HepG2 (cell line): ENCODE results near the gene ABRACL. TPM values are rescaled to one million over a fixed set of nuclear protein-coding genes. Genes with fewer than 3 reads are reported as not detected.

Experiments
- ATAC-seq: fragments of 200-7000 bp; cut with Tn5 transposase; 3 replicates; pipeline ENCODE4 v1.9.1; 2020; ENCODE audit warnings: mild to moderate bottlenecking, moderate library complexity
- BruUV-seq: library from RNA; stranded (reverse); fragments of 400-500 nt; replicated peaks from 2 replicates; lab custom pipeline; 2021; lab: Mats Ljungman, UMichigan
- CTCF ChIA-PET: fragments of 300-600 bp; formaldehyde crosslinking; extraction: SDS; loops from one replicate; lab custom pipeline; 2021; ENCODE audit warnings: low total read pairs, inconsistent platforms, low intra/inter-chr PET ratio; lab: Yijun Ruan, JAX
- POLR2A ChIA-PET: fragments of 350-600 bp; sonication (Branson Sonifier 250); formaldehyde crosslinking; loops from one replicate; lab custom pipeline; 2020; ENCODE audit warnings: antibody characterized with exemption, inconsistent platforms; lab: Yijun Ruan, JAX
- DNase-seq: peaks from one replicate; pipeline ENCODE4 v3.0.0-alpha.2; 2015; ENCODE audit warnings: low spot score
- FAIRE-seq: peaks from 3 replicates; lab custom pipeline; 2011; peaks lifted over from hg19 to GRCh38; lab: Jason Lieb, UNC
- H2AFZ ChIP-seq: one replicate; pipeline ENCODE4 v1.6.1; 2011; ENCODE audit warnings: low read length, inconsistent platforms
- H3K27ac ChIP-seq: fragments of 300-600 bp; 3 replicates; pipeline ENCODE4 v1.8.0; 2011; ENCODE audit warnings: mixed run types, mild to moderate bottlenecking, mixed read lengths, low read length, inconsistent platforms; ENCODE audit not compliant: insufficient read depth; ENCODE audit errors: extremely low read length
- H3K27me3 ChIP-seq, 2 experiments: fragments of 200-600 bp in 1 of 2; 2 replicates in 1 of 2; 3 replicates in 1 of 2; pipeline versions ENCODE4 v1.6.0 to v1.8.0; 2011; ENCODE audit warnings: low read length in 2 of 2, mild to moderate bottlenecking in 2 of 2, moderate library complexity in 2 of 2, inconsistent platforms in 1 of 2; ENCODE audit not compliant: insufficient read depth in 2 of 2, control insufficient read depth in 1 of 2
- H3K36me3 ChIP-seq, 2 experiments: fragments of 200-600 bp in 1 of 2; replicated peaks in 1 of 2; 2 replicates in 1 of 2; 3 replicates in 1 of 2; pipeline versions ENCODE4 v1.5.1 to v1.8.0; 2011; ENCODE audit warnings: low read length in 2 of 2, inconsistent platforms in 1 of 2; ENCODE audit not compliant: insufficient read depth in 2 of 2, control insufficient read depth in 1 of 2
- H3K4me1 ChIP-seq: 2 replicates; pipeline ENCODE4 v1.5.1; 2012; ENCODE audit warnings: low read length, inconsistent platforms; ENCODE audit not compliant: insufficient read depth
- H3K4me2 ChIP-seq: 2 replicates; pipeline ENCODE4 v1.6.0; 2011; ENCODE audit warnings: low read depth, low read length, inconsistent platforms
- H3K4me3 ChIP-seq, 3 experiments: fragments of 200-600 bp in 1 of 3; sonication (generic), shearing (Covaris generic) in 1 of 3; replicated peaks in 1 of 3; 2 replicates each; pipeline ENCODE4 v1.5.1; 2011 to 2016; ENCODE audit warnings: low read length in 3 of 3, inconsistent platforms in 2 of 3, low read depth in 2 of 3, mild to moderate bottlenecking in 2 of 3, control low read depth in 1 of 3, mixed read lengths in 1 of 3; ENCODE audit not compliant: insufficient read depth in 1 of 3
- H3K79me2 ChIP-seq: one replicate; pipeline ENCODE4 v1.6.1; 2011; ENCODE audit warnings: low read length, inconsistent platforms; ENCODE audit not compliant: insufficient read depth
- H3K9ac ChIP-seq: 2 replicates; pipeline ENCODE4 v1.6.0; 2011; ENCODE audit warnings: mild to moderate bottlenecking, low read depth, low read length, inconsistent platforms; ENCODE audit not compliant: insufficient read depth
- H3K9me3 ChIP-seq: 2 replicates; pipeline ENCODE4 v1.5.1; 2012; ENCODE audit warnings: mild to moderate bottlenecking, low read length
- H4K20me1 ChIP-seq: 2 replicates; pipeline ENCODE4 v1.6.0; 2011; ENCODE audit warnings: inconsistent platforms, mild to moderate bottlenecking, low read length, moderate library complexity; ENCODE audit not compliant: insufficient read depth
- CCDC6 ChIP-seq: sonication (generic); formaldehyde crosslinking; IDR thresholded peaks from 2 replicates; pipeline ENCODE4 v1.8.1; 2022; ENCODE audit warnings: mild to moderate bottlenecking, missing genetic modification reagents, moderate library complexity
- ETV5 ChIP-seq: IDR thresholded peaks from 2 replicates; pipeline ENCODE4 v1.6.1; 2018; ENCODE audit warnings: missing biosample characterization, missing genetic modification reagents, inconsistent platforms, borderline replicate concordance
- FOXK1 ChIP-seq: sonication (generic); formaldehyde crosslinking; IDR thresholded peaks from 2 replicates; pipeline ENCODE4 v1.4.0; 2020; ENCODE audit warnings: low read depth, missing genetic modification reagents, borderline replicate concordance
- GMEB1 ChIP-seq: sonication (generic); formaldehyde crosslinking; IDR thresholded peaks from 2 replicates; pipeline ENCODE4 v1.5.1; 2020; ENCODE audit warnings: missing genetic modification reagents, mild to moderate bottlenecking, borderline replicate concordance
- RFXAP ChIP-seq: sonication (generic); formaldehyde crosslinking; IDR thresholded peaks from 2 replicates; pipeline ENCODE4 v1.4.0; 2020; ENCODE audit warnings: missing genetic modification reagents, borderline replicate concordance
- ZBTB1 ChIP-seq: sonication (generic); formaldehyde crosslinking; IDR thresholded peaks from 2 replicates; pipeline ENCODE4 v1.4.0; 2020; ENCODE audit warnings: missing genetic modification reagents, borderline replicate concordance
- ZBTB3 ChIP-seq: sonication (generic); formaldehyde crosslinking; IDR thresholded peaks from 2 replicates; pipeline ENCODE4 v1.4.0; 2020; ENCODE audit warnings: low read depth, mild to moderate bottlenecking, moderate library complexity, missing genetic modification reagents, borderline replicate concordance
- ZFP36 ChIP-seq: fragments of 150-350 bp; IDR thresholded peaks from 2 replicates; pipeline ENCODE4 v1.6.1; 2018; ENCODE audit warnings: borderline replicate concordance, low read length, low read depth; ENCODE audit not compliant: partially characterized antibody
- ZNF441 ChIP-seq: sonication (generic); formaldehyde crosslinking; IDR thresholded peaks from 2 replicates; pipeline ENCODE4 v1.7.0; 2021; ENCODE audit warnings: missing genetic modification reagents, borderline replicate concordance
- ZNF660 ChIP-seq: sonication (generic); formaldehyde crosslinking; IDR thresholded peaks from 2 replicates; pipeline ENCODE4 v1.5.1; 2020; ENCODE audit warnings: mild to moderate bottlenecking, low read depth, missing genetic modification reagents, borderline replicate concordance
- ZNF816 ChIP-seq: sonication (generic); formaldehyde crosslinking; IDR thresholded peaks from 2 replicates; pipeline ENCODE4 v1.8.0; 2022; ENCODE audit warnings: missing genetic modification reagents, mild to moderate bottlenecking, borderline replicate concordance
- WGBS: methylation state at CpG from one replicate; pipeline ENCODE4 v1.1.6; 2017; ENCODE audit warnings: low lambda C conversion rate; 5-methylcytosine and 5-hydroxymethylcytosine counted together
- in situ Hi-C: cut with HindIII; loops from 2 replicates; pipeline ENCODE4 v1.10.0; 2017; ENCODE audit warnings: low pct_unique_long_range_greater_than_20kb; ENCODE audit not compliant: extremely low pct_ligation_motif_present
- intact Hi-C: fragments of 100-400 bp; cut with micrococcal nuclease; formaldehyde crosslinking; loops from one replicate; pipeline ENCODE4 v1.10.0; 2022; ENCODE audit not compliant: unreplicated experiment
- polyA plus RNA-seq, 8 experiments: library from polyadenylated mRNA; depleted of rRNA in 3 of 8; stranded (reverse) in 7 of 8; unstranded in 1 of 8; fragments of >200 nt; fragmentation: Illumina TruSeq in 4 of 8; extraction: Trizol in 4 of 8; gene quantifications; 2 replicates each; pipeline versions ENCODE4 v1.2.1 to v1.2.3, GENCODE V29; 2011 to 2016; ENCODE audit warnings: low read depth in 4 of 8, missing spikeins in 1 of 8, mixed read lengths in 1 of 8; ENCODE audit not compliant: insufficient read depth in 1 of 8
- total RNA-seq, 5 experiments: library from RNA; depleted of rRNA; stranded (reverse); fragments of >200 nt; fragmentation: Illumina TruSeq; extraction: Trizol; gene quantifications; 2 replicates each; pipeline ENCODE4 v1.2.3, GENCODE V29; 2016; ENCODE audit warnings: low read depth in 1 of 5
- TF ChIP-seq, protein P1 (sequence below): sonication (generic); formaldehyde crosslinking; IDR thresholded peaks from 2 replicates; pipeline ENCODE4 v1.4.0; 2020; ENCODE audit warnings: mild to moderate bottlenecking, missing genetic modification reagents
- TF ChIP-seq, protein P2 (sequence below): sonication (generic); formaldehyde crosslinking; IDR thresholded peaks from 2 replicates; pipeline ENCODE4 v1.9.0; 2022; ENCODE audit warnings: missing genetic modification reagents, mild to moderate bottlenecking, borderline replicate concordance
- TF ChIP-seq, protein P3 (sequence below): sonication (generic); formaldehyde crosslinking; IDR thresholded peaks from 2 replicates; pipeline ENCODE4 v1.5.0; 2020; ENCODE audit warnings: missing genetic modification reagents

ABRACL gene
- total and polyA plus RNA-seq, 2 of the 13 experiments (the other 11 are each of a cell fraction or from before 2014, with no cell fraction given): 1.4 to 5.4 TPM

- 0 out of 5 replicates have a peak, but pooled peaks cover 0 to 4% of the 10 kb centered on the region in 2 experiments for H3K27me3 ChIP-seq
- no peak overlapping the region; a peak in 1 of 6 replicates for H3K4me3 ChIP-seq
- ChIA-PET POLR2A (no interaction called here), CTCF (no interaction called here)
- no peak overlapping the region for H3K27ac ChIP-seq
- intact Hi-C loops: no loop called here
- BruUV-seq: no TSS peak
- no peaks in the 10 kb centered on the region for H3K9me3 ChIP-seq
- WGBS: 12% methylated on average over 2 of the region's 2 CpGs
- no peak overlapping the region for H3K9ac ChIP-seq
- ATAC-seq (no peak), FAIRE-seq (no peak), DNase-seq (no peak)
- H3K4me2 ChIP-seq: no peak overlapping the region
- in situ Hi-C loops: no loop called here
- no peaks in the 10 kb centered on the region for H3K36me3 ChIP-seq
- H3K79me2 ChIP-seq: no peaks in the 10 kb centered on the region
- H4K20me1 ChIP-seq: no peaks in the 10 kb centered on the region
- H3K4me1 ChIP-seq: no peaks in the 10 kb centered on the region
- H2AFZ ChIP-seq: no peak overlapping the region
- TF ChIP-seq, protein P1, sequence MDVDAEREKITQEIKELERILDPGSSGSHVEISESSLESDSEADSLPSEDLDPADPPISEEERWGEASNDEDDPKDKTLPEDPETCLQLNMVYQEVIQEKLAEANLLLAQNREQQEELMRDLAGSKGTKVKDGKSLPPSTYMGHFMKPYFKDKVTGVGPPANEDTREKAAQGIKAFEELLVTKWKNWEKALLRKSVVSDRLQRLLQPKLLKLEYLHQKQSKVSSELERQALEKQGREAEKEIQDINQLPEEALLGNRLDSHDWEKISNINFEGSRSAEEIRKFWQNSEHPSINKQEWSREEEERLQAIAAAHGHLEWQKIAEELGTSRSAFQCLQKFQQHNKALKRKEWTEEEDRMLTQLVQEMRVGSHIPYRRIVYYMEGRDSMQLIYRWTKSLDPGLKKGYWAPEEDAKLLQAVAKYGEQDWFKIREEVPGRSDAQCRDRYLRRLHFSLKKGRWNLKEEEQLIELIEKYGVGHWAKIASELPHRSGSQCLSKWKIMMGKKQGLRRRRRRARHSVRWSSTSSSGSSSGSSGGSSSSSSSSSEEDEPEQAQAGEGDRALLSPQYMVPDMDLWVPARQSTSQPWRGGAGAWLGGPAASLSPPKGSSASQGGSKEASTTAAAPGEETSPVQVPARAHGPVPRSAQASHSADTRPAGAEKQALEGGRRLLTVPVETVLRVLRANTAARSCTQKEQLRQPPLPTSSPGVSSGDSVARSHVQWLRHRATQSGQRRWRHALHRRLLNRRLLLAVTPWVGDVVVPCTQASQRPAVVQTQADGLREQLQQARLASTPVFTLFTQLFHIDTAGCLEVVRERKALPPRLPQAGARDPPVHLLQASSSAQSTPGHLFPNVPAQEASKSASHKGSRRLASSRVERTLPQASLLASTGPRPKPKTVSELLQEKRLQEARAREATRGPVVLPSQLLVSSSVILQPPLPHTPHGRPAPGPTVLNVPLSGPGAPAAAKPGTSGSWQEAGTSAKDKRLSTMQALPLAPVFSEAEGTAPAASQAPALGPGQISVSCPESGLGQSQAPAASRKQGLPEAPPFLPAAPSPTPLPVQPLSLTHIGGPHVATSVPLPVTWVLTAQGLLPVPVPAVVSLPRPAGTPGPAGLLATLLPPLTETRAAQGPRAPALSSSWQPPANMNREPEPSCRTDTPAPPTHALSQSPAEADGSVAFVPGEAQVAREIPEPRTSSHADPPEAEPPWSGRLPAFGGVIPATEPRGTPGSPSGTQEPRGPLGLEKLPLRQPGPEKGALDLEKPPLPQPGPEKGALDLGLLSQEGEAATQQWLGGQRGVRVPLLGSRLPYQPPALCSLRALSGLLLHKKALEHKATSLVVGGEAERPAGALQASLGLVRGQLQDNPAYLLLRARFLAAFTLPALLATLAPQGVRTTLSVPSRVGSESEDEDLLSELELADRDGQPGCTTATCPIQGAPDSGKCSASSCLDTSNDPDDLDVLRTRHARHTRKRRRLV (CRISPR knock-in tag): no peak
- TF ChIP-seq GMEB1 (CRISPR knock-in tag) (no peak), ZNF660 (CRISPR knock-in tag) (no peak), ZBTB1 (no peak), FOXK1 (no peak), CCDC6 (no peak), ZNF441 (CRISPR knock-in tag) (no peak), RFXAP (no peak), ZBTB3 (CRISPR knock-in tag) (no peak), ETV5 (CRISPR knock-in tag) (no peak), ZFP36 (no peak), ZNF816 (no peak)
- TF ChIP-seq, protein P2, sequence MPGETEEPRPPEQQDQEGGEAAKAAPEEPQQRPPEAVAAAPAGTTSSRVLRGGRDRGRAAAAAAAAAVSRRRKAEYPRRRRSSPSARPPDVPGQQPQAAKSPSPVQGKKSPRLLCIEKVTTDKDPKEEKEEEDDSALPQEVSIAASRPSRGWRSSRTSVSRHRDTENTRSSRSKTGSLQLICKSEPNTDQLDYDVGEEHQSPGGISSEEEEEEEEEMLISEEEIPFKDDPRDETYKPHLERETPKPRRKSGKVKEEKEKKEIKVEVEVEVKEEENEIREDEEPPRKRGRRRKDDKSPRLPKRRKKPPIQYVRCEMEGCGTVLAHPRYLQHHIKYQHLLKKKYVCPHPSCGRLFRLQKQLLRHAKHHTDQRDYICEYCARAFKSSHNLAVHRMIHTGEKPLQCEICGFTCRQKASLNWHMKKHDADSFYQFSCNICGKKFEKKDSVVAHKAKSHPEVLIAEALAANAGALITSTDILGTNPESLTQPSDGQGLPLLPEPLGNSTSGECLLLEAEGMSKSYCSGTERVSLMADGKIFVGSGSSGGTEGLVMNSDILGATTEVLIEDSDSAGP (CRISPR knock-in tag): no peak
- TF ChIP-seq, protein P3, sequence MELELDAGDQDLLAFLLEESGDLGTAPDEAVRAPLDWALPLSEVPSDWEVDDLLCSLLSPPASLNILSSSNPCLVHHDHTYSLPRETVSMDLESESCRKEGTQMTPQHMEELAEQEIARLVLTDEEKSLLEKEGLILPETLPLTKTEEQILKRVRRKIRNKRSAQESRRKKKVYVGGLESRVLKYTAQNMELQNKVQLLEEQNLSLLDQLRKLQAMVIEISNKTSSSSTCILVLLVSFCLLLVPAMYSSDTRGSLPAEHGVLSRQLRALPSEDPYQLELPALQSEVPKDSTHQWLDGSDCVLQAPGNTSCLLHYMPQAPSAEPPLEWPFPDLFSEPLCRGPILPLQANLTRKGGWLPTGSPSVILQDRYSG (CRISPR knock-in tag): no peak
These were observed 44.6 kb downstream of the ABRACL start for GRCh38 chr6:139073118-139073517.
